Measurements from ENCODE around the gene PSENEN.

The PSENEN gene

GRCh38 chr19:35745328-35746086 is at the start of gene PSENEN, which contains the start of gene U2AF1L4:
Gene PSENEN, plus strand, starts transcription at chr19:35745651. Its CDS starts 280 bp downstream, at chr19:35745931.
Gene U2AF1L4, minus strand, starts transcription at chr19:35745418. Its CDS starts 27 bp downstream, at chr19:35745391.
- DNase-seq (ENCODE audit: low read depth in 2 of 2): peak; percentile 83 to 93

GRCh38 chr19:35695895-35696422 is 49.5 kb upstream of the PSENEN start:
- no peak for DNase-seq (ENCODE audit: low read depth in 2 of 2)

- DNase-seq (ENCODE audit: low read depth in 2 of 2): no peak
Measured at GRCh38 chr19:35696835-35697234, 48.6 kb upstream of the PSENEN start.

GRCh38 chr19:35702223-35703012 is 43.0 kb upstream of the PSENEN start:
- peak; percentile 85 to 91 for DNase-seq (ENCODE audit: low read depth in 2 of 2)

- no peak for DNase-seq (ENCODE audit: low read depth in 2 of 2)
Measured at GRCh38 chr19:35703343-35703742, 42.1 kb upstream of the PSENEN start.

GRCh38 chr19:35704218-35704617 is 41.2 kb upstream of the PSENEN start, which contains the start of gene ZBTB32:
Gene ZBTB32, plus strand, starts transcription at chr19:35704558. Its CDS starts 10,069 bp downstream, at chr19:35714627.
- DNase-seq (ENCODE audit: low read depth in 2 of 2): no peak

- no peak for DNase-seq (ENCODE audit: low read depth in 2 of 2)
Measured at GRCh38 chr19:35708391-35708790, 37.1 kb upstream of the PSENEN start.

GRCh38 chr19:35710784-35711723 is 34.4 kb upstream of the PSENEN start:
- peak in 1 of 2 donors; percentile 66 for DNase-seq (ENCODE audit: low read depth in 2 of 2)

GRCh38 chr19:35712567-35713505 is 32.6 kb upstream of the PSENEN start:
- peak; percentile 76 to 81 for DNase-seq (ENCODE audit: low read depth in 2 of 2)

GRCh38 chr19:35713506-35713850 is 32.0 kb upstream of the PSENEN start:
- no peak for DNase-seq (ENCODE audit: low read depth in 2 of 2)

- no peak for DNase-seq (ENCODE audit: low read depth in 2 of 2)
Measured at GRCh38 chr19:35713904-35714495, 31.5 kb upstream of the PSENEN start.

- no peak for DNase-seq (ENCODE audit: low read depth in 2 of 2)
Measured at GRCh38 chr19:35714601-35715354, 30.7 kb upstream of the PSENEN start.

GRCh38 chr19:35715355-35715809 is 30.1 kb upstream of the PSENEN start:
- DNase-seq (ENCODE audit: low read depth in 2 of 2): no peak

GRCh38 chr19:35715981-35716800 is 29.3 kb upstream of the PSENEN start:
- no peak for DNase-seq (ENCODE audit: low read depth in 2 of 2)

- DNase-seq (ENCODE audit: low read depth in 2 of 2): peak; percentile 73 to 96
Measured at GRCh38 chr19:35716801-35717664, 28.4 kb upstream of the PSENEN start.

- DNase-seq (ENCODE audit: low read depth in 2 of 2): peak in 1 of 2 donors; percentile 92
Measured at GRCh38 chr19:35717665-35718344, 27.6 kb upstream of the PSENEN start, which contains the start of gene KMT2B. Gene KMT2B, plus strand, starts transcription at chr19:35718003. Its CDS starts 16 bp downstream, at chr19:35718019.

All from stimulated activated CD4-positive, alpha-beta T cell treated with anti-CD3 and anti-CD28 coated beads, Interleukin-4, amount 100 ng/mL, for 48 hours (primary cell).